ENCODE results near the gene WNT10A. TPM values are rescaled to one million over a fixed set of nuclear protein-coding genes. Genes with fewer than 3 reads are reported as not detected.

WNT10A gene
- total RNA-seq, 1 donor from 2014 or later: 2.5 TPM

GRCh38 chr2:218920504-218920903 is 39.9 kb downstream of the WNT10A start:
- DNase-seq (ENCODE audit: low read depth): no peak
- H3K4me1 Mint-ChIP-seq (ENCODE audit: low read depth, unreplicated experiment): no peaks in the 10 kb centered on the region
- Histone ChIP-seq H3K4me1 (ENCODE audit: insufficient read depth, low read length) (no peaks in the 10 kb centered on the region), H3K9me3 (ENCODE audit: insufficient read depth, low read depth, low read length) (no peaks in the 10 kb centered on the region), H3K79me2 (ENCODE audit: insufficient read depth, low read length) (no peaks in the 10 kb centered on the region), H3K36me3 (ENCODE audit: insufficient read depth, low read length) (no peaks in the 10 kb centered on the region), H3K27me3 (ENCODE audit: insufficient read depth, low read length) (peaks cover 16% of the 10 kb centered on the region), H3K4me3 (ENCODE audit: insufficient read depth, low read depth, low read length) (no peak overlapping the region), H4K20me1 (ENCODE audit: insufficient read depth, low read length) (no peaks in the 10 kb centered on the region), H3K27ac (ENCODE audit: low read depth, low read length) (no peak overlapping the region), H3K9ac (ENCODE audit: low read length) (no peak overlapping the region), H2AFZ (ENCODE audit: low read depth, low read length) (no peak overlapping the region), H3K4me2 (ENCODE audit: low read length) (no peak overlapping the region)
- TF ChIP-seq EZH2 (IDR thresholded peaks at IDR 0.05; ENCODE audit: insufficient read depth, low read length): no peak
- no peak for TF ChIP-seq CTCF (IDR thresholded peaks at IDR 0.05; ENCODE audit: insufficient read depth, low read depth, low read length)
- H3K36me3 Mint-ChIP-seq (ENCODE audit: low read depth, unreplicated experiment): no peaks in the 10 kb centered on the region
- peaks cover 29% of the 10 kb centered on the region for H3K27me3 Mint-ChIP-seq (ENCODE audit: low read depth, unreplicated experiment)
- no peak for FAIRE-seq
- H3K27ac Mint-ChIP-seq (ENCODE audit: unreplicated experiment): no peak overlapping the region
- H3K9me3 Mint-ChIP-seq (ENCODE audit: unreplicated experiment): peaks cover 9% of the 10 kb centered on the region
- H3K4me3 Mint-ChIP-seq (ENCODE audit: unreplicated experiment): no peak overlapping the region

GRCh38 chr2:218924757-218925156 is 44.1 kb downstream of the WNT10A start:
- Mint-ChIP-seq H3K27me3 (ENCODE audit: low read depth, unreplicated experiment) (peaks cover 49% of the 10 kb centered on the region), H3K36me3 (ENCODE audit: low read depth, unreplicated experiment) (no peaks in the 10 kb centered on the region), H3K9me3 (ENCODE audit: unreplicated experiment) (peaks cover 9% of the 10 kb centered on the region), H3K4me3 (ENCODE audit: unreplicated experiment) (no peak overlapping the region), H3K27ac (ENCODE audit: unreplicated experiment) (no peak overlapping the region), H3K4me1 (ENCODE audit: low read depth, unreplicated experiment) (peaks cover 10% of the 10 kb centered on the region)
- no peak for DNase-seq (ENCODE audit: low read depth)
- Histone ChIP-seq H3K4me1 (ENCODE audit: insufficient read depth, low read length) (no peaks in the 10 kb centered on the region), H3K4me2 (ENCODE audit: low read length) (no peak overlapping the region), H2AFZ (ENCODE audit: low read depth, low read length) (no peak overlapping the region), H3K9me3 (ENCODE audit: insufficient read depth, low read depth, low read length) (no peaks in the 10 kb centered on the region), H3K4me3 (ENCODE audit: insufficient read depth, low read depth, low read length) (no peak overlapping the region), H4K20me1 (ENCODE audit: insufficient read depth, low read length) (no peaks in the 10 kb centered on the region), H3K36me3 (ENCODE audit: insufficient read depth, low read length) (no peaks in the 10 kb centered on the region), H3K27ac (ENCODE audit: low read depth, low read length) (no peak overlapping the region), H3K9ac (ENCODE audit: low read length) (no peak overlapping the region), H3K79me2 (ENCODE audit: insufficient read depth, low read length) (no peaks in the 10 kb centered on the region), H3K27me3 (ENCODE audit: insufficient read depth, low read length) (peaks cover 25% of the 10 kb centered on the region)
- TF ChIP-seq EZH2 (IDR thresholded peaks at IDR 0.05; ENCODE audit: insufficient read depth, low read length) (no peak), CTCF (IDR thresholded peaks at IDR 0.05; ENCODE audit: insufficient read depth, low read depth, low read length) (no peak)
- FAIRE-seq: no peak

GRCh38 chr2:218925434-218925833 is 44.8 kb downstream of the WNT10A start:
- H3K4me3 Mint-ChIP-seq (ENCODE audit: unreplicated experiment): no peak overlapping the region
- H3K4me3 ChIP-seq (ENCODE audit: insufficient read depth, low read depth, low read length): no peak overlapping the region
- H4K20me1 ChIP-seq (ENCODE audit: insufficient read depth, low read length): no peaks in the 10 kb centered on the region
- H3K9me3 Mint-ChIP-seq (ENCODE audit: unreplicated experiment): peaks cover 9% of the 10 kb centered on the region
- no peak overlapping the region for H3K27ac Mint-ChIP-seq (ENCODE audit: unreplicated experiment)
- no peak for DNase-seq (ENCODE audit: low read depth)
- H3K36me3 ChIP-seq (ENCODE audit: insufficient read depth, low read length): no peaks in the 10 kb centered on the region
- TF ChIP-seq EZH2 (IDR thresholded peaks at IDR 0.05; ENCODE audit: insufficient read depth, low read length): no peak
- TF ChIP-seq CTCF (IDR thresholded peaks at IDR 0.05; ENCODE audit: insufficient read depth, low read depth, low read length): no peak
- H3K4me2 ChIP-seq (ENCODE audit: low read length): no peak overlapping the region
- H3K36me3 Mint-ChIP-seq (ENCODE audit: low read depth, unreplicated experiment): no peaks in the 10 kb centered on the region
- H3K27ac ChIP-seq (ENCODE audit: low read depth, low read length): no peak overlapping the region
- H3K9ac ChIP-seq (ENCODE audit: low read length): no peak overlapping the region
- no peaks in the 10 kb centered on the region for H3K4me1 ChIP-seq (ENCODE audit: insufficient read depth, low read length)
- H3K27me3 Mint-ChIP-seq (ENCODE audit: low read depth, unreplicated experiment): peaks cover 46% of the 10 kb centered on the region
- H3K4me1 Mint-ChIP-seq (ENCODE audit: low read depth, unreplicated experiment): peaks cover 10% of the 10 kb centered on the region
- no peaks in the 10 kb centered on the region for H3K79me2 ChIP-seq (ENCODE audit: insufficient read depth, low read length)
- peaks cover 20% of the 10 kb centered on the region for H3K27me3 ChIP-seq (ENCODE audit: insufficient read depth, low read length)
- no peaks in the 10 kb centered on the region for H3K9me3 ChIP-seq (ENCODE audit: insufficient read depth, low read depth, low read length)
- FAIRE-seq: no peak
- H2AFZ ChIP-seq (ENCODE audit: low read depth, low read length): no peak overlapping the region
